AG09309 (cell line): Measurements from ENCODE around the gene NAP1L2.
"Not testable (repeated sequence)": the region's sequence is repeated elsewhere in the genome, so short reads cannot be mapped to it uniquely, and the experiment has no call there.

ENCODE experiments used
- DNase-seq: peaks from one replicate; pipeline ENCODE4 v3.0.0-alpha.2; 2010; ENCODE audit warnings: low read depth
- H3K4me3 ChIP-seq: 2 replicates; pipeline ENCODE4 v1.5.1; 2011; ENCODE audit warnings: mild to moderate bottlenecking, low read depth, low read length, moderate library complexity; ENCODE audit not compliant: control insufficient read depth
- CTCF ChIP-seq: IDR thresholded peaks from 2 replicates; pipeline ENCODE4 v1.5.1; 2011; ENCODE audit warnings: mild to moderate bottlenecking, low read depth, low read length, inconsistent platforms; ENCODE audit not compliant: insufficient read depth, control insufficient read depth; ENCODE audit errors: missing control alignments

The NAP1L2 gene

DNA sequence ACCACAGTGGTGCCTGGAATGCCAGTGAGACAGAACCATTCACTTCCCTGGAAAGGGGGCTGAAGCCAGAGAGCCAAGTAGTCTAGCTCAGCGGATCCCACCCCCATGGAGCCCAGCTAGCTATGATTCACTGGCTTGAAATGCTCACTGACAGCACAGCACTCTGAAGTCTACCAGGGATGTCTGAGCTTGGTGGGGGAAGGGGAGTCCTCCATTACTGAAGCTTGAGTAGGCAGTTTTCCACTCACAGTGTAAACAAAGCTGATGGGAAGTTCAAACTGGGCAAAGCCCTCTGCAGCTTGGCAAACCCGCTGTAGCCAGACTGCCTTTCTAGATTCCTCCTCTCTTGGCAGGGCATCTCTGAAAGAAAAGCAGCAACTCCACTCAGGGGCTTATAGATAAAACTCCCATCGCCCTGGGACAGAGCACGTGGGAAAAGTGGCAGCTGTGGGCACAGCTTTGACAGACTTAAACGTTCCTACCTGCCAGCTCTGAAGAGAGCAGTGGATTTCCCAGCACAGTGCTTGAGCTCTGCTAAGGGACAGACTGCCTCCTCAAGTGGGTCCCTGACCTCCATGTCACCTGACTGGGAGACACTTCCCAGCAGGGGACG, 32.0 kb downstream of the NAP1L2 start:
- no peak for TF ChIP-seq CTCF
- DNase-seq, result no peak

DNA sequence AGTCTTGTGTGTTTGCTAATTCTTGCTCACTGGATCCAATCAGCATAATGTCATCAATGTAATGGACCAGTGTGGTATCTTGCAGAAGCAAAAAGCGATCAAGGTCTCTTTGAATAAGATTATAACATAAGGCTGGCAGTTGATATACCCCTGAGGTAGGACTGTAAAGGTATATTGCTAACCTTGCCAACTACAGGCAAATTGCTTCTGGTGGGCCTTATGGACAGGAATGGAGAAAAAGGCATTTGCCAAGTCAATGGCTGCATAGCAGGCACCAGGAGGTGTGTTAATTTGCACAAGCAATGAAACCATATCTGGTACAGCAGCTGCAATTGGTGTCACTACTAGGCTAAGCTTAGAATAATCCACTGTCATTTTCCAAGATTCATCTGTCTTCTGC, 45.7 kb downstream of the NAP1L2 start:
- not testable (repeated sequence) for H3K4me3 ChIP-seq, DNase-seq

More for the DNA sequence above, 32.0 kb downstream of the NAP1L2 start:
- H3K4me3 ChIP-seq, result no peak overlapping the region
